ENCODE measurements around the gene HNRNPUL1. TPM values are rescaled to one million over a fixed set of nuclear protein-coding genes. Genes with fewer than 3 reads are reported as not detected.

Gene HNRNPUL1
- total and polyA plus RNA-seq, 2 donors (not counting 1 experiment from before 2014, with no cell fraction given) = 36.4 to 58.1 TPM

DNA sequence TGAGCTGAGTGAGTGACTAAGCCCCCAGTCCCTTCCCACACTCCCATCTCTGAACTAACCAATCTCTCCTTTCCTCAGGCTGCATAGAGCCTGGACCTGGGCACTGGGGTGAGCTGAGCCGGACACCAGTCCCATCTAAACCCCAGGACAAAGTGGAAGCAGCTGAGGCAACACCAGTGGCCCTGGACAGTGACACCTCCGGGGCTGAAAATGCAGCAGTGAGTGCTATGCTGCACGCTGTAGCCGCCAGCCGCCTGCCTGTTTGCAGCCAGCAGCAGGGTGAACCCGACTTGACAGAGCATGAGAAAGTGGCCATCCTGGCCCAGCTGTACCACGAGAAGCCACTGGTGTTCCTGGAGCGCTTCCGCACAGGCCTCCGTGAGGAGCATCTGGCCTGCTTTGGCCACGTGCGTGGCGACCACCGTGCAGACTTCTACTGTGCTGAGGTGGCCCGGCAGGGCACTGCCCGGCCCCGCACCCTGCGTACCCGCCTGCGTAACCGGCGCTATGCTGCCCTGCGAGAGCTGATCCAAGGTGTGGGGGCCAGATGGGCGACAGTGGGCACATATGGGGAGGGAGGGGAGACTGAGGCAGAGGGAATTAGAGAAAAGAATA lies 52.2 kb downstream of the HNRNPUL1 start:
- Histone ChIP-seq H3K79me2 (ENCODE audit: control insufficient read depth, insufficient read depth, low read length) (peaks cover 14% of the 10 kb centered on the region), H4K20me1 (ENCODE audit: control insufficient read depth, extremely low read depth, insufficient read depth, low read length) (no peaks in the 10 kb centered on the region), H3K9ac (ENCODE audit: insufficient read depth, low read length) (no peak overlapping the region), H3K36me3 (ENCODE audit: control insufficient read depth, insufficient read depth, low read length) (peaks cover 21% of the 10 kb centered on the region), H2AFZ (ENCODE audit: low read length) (no peak overlapping the region), H3K9me3 (ENCODE audit: control insufficient read depth, insufficient read depth, low read depth, low read length) (no peaks in the 10 kb centered on the region), H3K4me3 (replicated peaks in 1 of 4; ENCODE audit: control extremely low read depth in 1 of 4, insufficient read depth in 1 of 4, low read depth in 3 of 4, low read length in 4 of 4) (no peak overlapping the region), H3K27ac (ENCODE audit: insufficient read depth, low read length) (no peak overlapping the region), H3K27me3 (ENCODE audit: control insufficient read depth, insufficient read depth, low read length) (no peaks in the 10 kb centered on the region), H3K4me2 (ENCODE audit: extremely low read depth, insufficient read depth, low read length) (no peak overlapping the region), H3K4me1 (ENCODE audit: control insufficient read depth, extremely low read depth, insufficient read depth, low read length) (peaks cover 4% of the 10 kb centered on the region)
- TF ChIP-seq EZH2 (IDR thresholded peaks at IDR 0.05; ENCODE audit: low read length, missing control alignments) = no peak
- TF ChIP-seq, protein P1, sequence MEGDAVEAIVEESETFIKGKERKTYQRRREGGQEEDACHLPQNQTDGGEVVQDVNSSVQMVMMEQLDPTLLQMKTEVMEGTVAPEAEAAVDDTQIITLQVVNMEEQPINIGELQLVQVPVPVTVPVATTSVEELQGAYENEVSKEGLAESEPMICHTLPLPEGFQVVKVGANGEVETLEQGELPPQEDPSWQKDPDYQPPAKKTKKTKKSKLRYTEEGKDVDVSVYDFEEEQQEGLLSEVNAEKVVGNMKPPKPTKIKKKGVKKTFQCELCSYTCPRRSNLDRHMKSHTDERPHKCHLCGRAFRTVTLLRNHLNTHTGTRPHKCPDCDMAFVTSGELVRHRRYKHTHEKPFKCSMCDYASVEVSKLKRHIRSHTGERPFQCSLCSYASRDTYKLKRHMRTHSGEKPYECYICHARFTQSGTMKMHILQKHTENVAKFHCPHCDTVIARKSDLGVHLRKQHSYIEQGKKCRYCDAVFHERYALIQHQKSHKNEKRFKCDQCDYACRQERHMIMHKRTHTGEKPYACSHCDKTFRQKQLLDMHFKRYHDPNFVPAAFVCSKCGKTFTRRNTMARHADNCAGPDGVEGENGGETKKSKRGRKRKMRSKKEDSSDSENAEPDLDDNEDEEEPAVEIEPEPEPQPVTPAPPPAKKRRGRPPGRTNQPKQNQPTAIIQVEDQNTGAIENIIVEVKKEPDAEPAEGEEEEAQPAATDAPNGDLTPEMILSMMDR (conservative IDR thresholded peaks at IDR 0.05 in 1 of 2, IDR thresholded peaks at IDR 0.05 in 1 of 2; ENCODE audit: low read depth in 1 of 2, low read length in 2 of 2) = no peak
- DNase-seq (ENCODE audit: low read depth in 2 of 2) = no peak

DNA sequence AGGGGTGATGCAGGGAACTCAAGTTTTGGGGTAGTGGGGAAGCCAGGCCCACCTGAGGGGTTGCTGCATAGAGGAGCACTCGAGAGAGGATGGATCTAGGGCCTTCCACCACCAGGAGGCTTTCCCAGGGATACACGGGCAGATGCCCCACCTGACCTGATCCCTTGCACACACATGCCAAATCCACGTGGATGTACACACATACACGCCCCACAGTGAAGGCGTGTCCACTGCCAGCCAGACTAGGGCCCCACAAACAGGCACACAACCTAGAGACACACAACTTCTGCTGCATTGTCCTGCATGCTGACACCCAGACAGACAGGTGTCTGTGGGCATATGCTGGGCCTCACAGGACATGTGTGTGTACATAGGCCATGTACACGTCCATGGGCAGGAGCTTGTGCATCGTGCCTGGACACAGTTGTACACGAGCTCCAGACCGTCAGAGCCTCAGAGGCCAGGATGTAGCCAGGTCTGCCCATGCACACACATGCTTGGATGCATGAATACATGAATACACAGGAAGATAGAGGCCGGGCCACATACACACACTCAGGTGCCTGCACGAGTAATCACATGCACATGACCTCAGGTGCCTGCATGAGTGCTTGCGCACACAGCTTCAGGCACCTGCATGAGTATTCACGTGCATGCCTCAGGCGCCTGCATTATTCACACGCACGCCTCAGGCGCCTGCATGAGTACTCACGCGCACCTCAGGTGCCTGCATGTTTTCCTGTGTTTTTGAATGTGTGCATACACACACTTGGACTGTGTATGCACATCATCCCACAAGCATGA lies 54.7 kb downstream of the HNRNPUL1 start:
- H3K4me1 ChIP-seq (ENCODE audit: control insufficient read depth, extremely low read depth, insufficient read depth, low read length) = peaks cover 26% of the 10 kb centered on the region
- no peak overlapping the region for H3K9ac ChIP-seq (ENCODE audit: insufficient read depth, low read length)
- TF ChIP-seq, protein P1 (conservative IDR thresholded peaks at IDR 0.05 in 1 of 2, IDR thresholded peaks at IDR 0.05 in 1 of 2; ENCODE audit: low read depth in 1 of 2, low read length in 2 of 2) = no peak
- no peak for TF ChIP-seq EZH2 (IDR thresholded peaks at IDR 0.05; ENCODE audit: low read length, missing control alignments)
- no peak overlapping the region for H3K4me2 ChIP-seq (ENCODE audit: extremely low read depth, insufficient read depth, low read length)
- DNase-seq (ENCODE audit: low read depth in 2 of 2) = no peak
- no peaks in the 10 kb centered on the region for H3K9me3 ChIP-seq (ENCODE audit: control insufficient read depth, insufficient read depth, low read depth, low read length)
- H2AFZ ChIP-seq (ENCODE audit: low read length) = no peak overlapping the region
- no peaks in the 10 kb centered on the region for H3K79me2 ChIP-seq (ENCODE audit: control insufficient read depth, insufficient read depth, low read length)
- H3K27ac ChIP-seq (ENCODE audit: insufficient read depth, low read length) = no peak overlapping the region
- H4K20me1 ChIP-seq (ENCODE audit: control insufficient read depth, extremely low read depth, insufficient read depth, low read length) = no peaks in the 10 kb centered on the region
- no peaks in the 10 kb centered on the region for H3K27me3 ChIP-seq (ENCODE audit: control insufficient read depth, insufficient read depth, low read length)
- no peak overlapping the region for H3K4me3 ChIP-seq (replicated peaks in 1 of 4; ENCODE audit: control extremely low read depth in 1 of 4, insufficient read depth in 1 of 4, low read depth in 3 of 4, low read length in 4 of 4)
- H3K36me3 ChIP-seq (ENCODE audit: control insufficient read depth, insufficient read depth, low read length) = peaks cover 16% of the 10 kb centered on the region

DNA sequence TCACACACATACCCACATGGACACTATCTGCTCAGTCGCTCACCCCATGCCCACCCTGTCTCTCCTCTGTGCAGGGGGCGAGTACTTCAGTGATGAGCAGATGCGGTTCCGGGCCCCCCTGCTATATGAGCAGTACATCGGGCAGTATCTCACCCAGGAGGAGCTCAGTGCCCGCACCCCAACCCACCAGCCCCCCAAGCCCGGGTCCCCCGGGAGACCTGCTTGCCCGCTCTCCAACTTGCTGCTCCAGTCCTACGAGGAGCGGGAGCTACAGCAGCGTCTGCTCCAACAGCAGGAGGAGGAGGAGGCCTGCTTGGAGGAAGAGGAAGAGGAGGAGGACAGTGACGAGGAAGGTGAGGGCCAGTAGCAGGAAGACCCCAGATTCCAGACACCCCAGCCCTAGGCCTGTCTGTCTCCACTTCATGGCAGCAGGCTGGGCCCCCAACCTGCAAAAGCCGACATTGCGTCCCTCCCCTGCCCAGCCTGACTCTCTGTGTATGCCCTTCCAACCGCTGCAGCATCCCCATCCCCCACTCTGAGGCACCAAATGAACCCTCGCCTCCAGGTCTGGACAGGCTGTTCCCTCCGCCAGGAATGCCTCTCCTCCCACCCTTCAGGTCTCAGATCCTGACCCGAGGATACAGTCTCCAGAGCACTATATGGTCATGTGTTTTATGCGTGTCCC lies 55.5 kb downstream of the HNRNPUL1 start:
- TF ChIP-seq EZH2 (IDR thresholded peaks at IDR 0.05; ENCODE audit: low read length, missing control alignments) = no peak
- TF ChIP-seq, protein P1 (conservative IDR thresholded peaks at IDR 0.05 in 1 of 2, IDR thresholded peaks at IDR 0.05 in 1 of 2; ENCODE audit: low read depth in 1 of 2, low read length in 2 of 2) = no peak
- DNase-seq (ENCODE audit: low read depth in 2 of 2) = no peak
- peaks cover 16% of the 10 kb centered on the region for H3K36me3 ChIP-seq (ENCODE audit: control insufficient read depth, insufficient read depth, low read length)

More for the DNA sequence above, 55.5 kb downstream of the HNRNPUL1 start:
- H3K27me3 ChIP-seq (ENCODE audit: control insufficient read depth, insufficient read depth, low read length) = no peaks in the 10 kb centered on the region
- H3K4me2 ChIP-seq (ENCODE audit: extremely low read depth, insufficient read depth, low read length) = no peak overlapping the region
- H3K4me3 ChIP-seq (replicated peaks in 1 of 4; ENCODE audit: control extremely low read depth in 1 of 4, insufficient read depth in 1 of 4, low read depth in 3 of 4, low read length in 4 of 4) = no peak overlapping the region
- H3K4me1 ChIP-seq (ENCODE audit: control insufficient read depth, extremely low read depth, insufficient read depth, low read length) = peaks cover 34% of the 10 kb centered on the region
- no peak overlapping the region for H3K27ac ChIP-seq (ENCODE audit: insufficient read depth, low read length)
- no peak overlapping the region for H3K9ac ChIP-seq (ENCODE audit: insufficient read depth, low read length)
- H4K20me1 ChIP-seq (ENCODE audit: control insufficient read depth, extremely low read depth, insufficient read depth, low read length) = no peaks in the 10 kb centered on the region
- no peaks in the 10 kb centered on the region for H3K9me3 ChIP-seq (ENCODE audit: control insufficient read depth, insufficient read depth, low read depth, low read length)
- H2AFZ ChIP-seq (ENCODE audit: low read length) = no peak overlapping the region
- no peaks in the 10 kb centered on the region for H3K79me2 ChIP-seq (ENCODE audit: control insufficient read depth, insufficient read depth, low read length)

All from fibroblast of lung (primary cell).